ENCODE results near the gene EBF3.

EBF3 gene

GRCh38 chr10:129854158-129854557 lies 109.9 kb downstream of the EBF3 start:
- no peak for DNase-seq (ENCODE audit: low read depth in 2 of 2)

- no peak for DNase-seq (ENCODE audit: low read depth in 2 of 2)
Measured at GRCh38 chr10:129853562-129853903, 110.5 kb downstream of the EBF3 start.

- DNase-seq (ENCODE audit: low read depth in 2 of 2): no peak
Measured at GRCh38 chr10:129852829-129853561, 111.1 kb downstream of the EBF3 start.

- no peak for DNase-seq (ENCODE audit: low read depth in 2 of 2)
Measured at GRCh38 chr10:129851941-129852640, 112.0 kb downstream of the EBF3 start.

GRCh38 chr10:129850790-129851189 lies 113.3 kb downstream of the EBF3 start:
- DNase-seq (ENCODE audit: low read depth in 2 of 2): no peak

- no peak for DNase-seq (ENCODE audit: low read depth in 2 of 2)
Measured at GRCh38 chr10:129850316-129850715, 113.8 kb downstream of the EBF3 start.

- no peak for DNase-seq (ENCODE audit: low read depth in 2 of 2)
Measured at GRCh38 chr10:129849853-129850252, 114.2 kb downstream of the EBF3 start.

- DNase-seq (ENCODE audit: low read depth in 2 of 2): no peak
Measured at GRCh38 chr10:129849452-129849750, 114.7 kb downstream of the EBF3 start.

GRCh38 chr10:129848696-129849451 lies 115.2 kb downstream of the EBF3 start:
- DNase-seq (ENCODE audit: low read depth in 2 of 2): no peak

- no peak for DNase-seq (ENCODE audit: low read depth in 2 of 2)
Measured at GRCh38 chr10:129847741-129848483, 116.2 kb downstream of the EBF3 start.

- no peak for DNase-seq (ENCODE audit: low read depth in 2 of 2)
Measured at GRCh38 chr10:129846991-129847391, 117.1 kb downstream of the EBF3 start.

GRCh38 chr10:129845111-129845753 lies 118.8 kb downstream of the EBF3 start:
- no peak for DNase-seq (ENCODE audit: low read depth in 2 of 2)

GRCh38 chr10:129844216-129844766 lies 119.8 kb downstream of the EBF3 start:
- no peak for DNase-seq (ENCODE audit: low read depth in 2 of 2)

GRCh38 chr10:129843702-129844101 lies 120.4 kb downstream of the EBF3 start:
- DNase-seq (ENCODE audit: low read depth in 2 of 2): no peak

GRCh38 chr10:129843131-129843541 lies 120.9 kb downstream of the EBF3 start:
- no peak for DNase-seq (ENCODE audit: low read depth in 2 of 2)

GRCh38 chr10:129842031-129842430 lies 122.0 kb downstream of the EBF3 start:
- no peak for DNase-seq (ENCODE audit: low read depth in 2 of 2)

- no peak for DNase-seq (ENCODE audit: low read depth in 2 of 2)
Measured at GRCh38 chr10:129841590-129841989, 122.5 kb downstream of the EBF3 start.

GRCh38 chr10:129841071-129841470 lies 123.0 kb downstream of the EBF3 start:
- DNase-seq (ENCODE audit: low read depth in 2 of 2): no peak

GRCh38 chr10:129840196-129840590 lies 123.9 kb downstream of the EBF3 start:
- DNase-seq (ENCODE audit: low read depth in 2 of 2): no peak

GRCh38 chr10:129839285-129840195 lies 124.5 kb downstream of the EBF3 start:
- DNase-seq (ENCODE audit: low read depth in 2 of 2): no peak

All from fibroblast of skin of left biceps (primary cell).